Measurements from ENCODE around the gene CR1. TPM values are rescaled to one million over a fixed set of nuclear protein-coding genes. Genes with fewer than 3 reads are reported as not detected.

The CR1 gene
- total RNA-seq, 1 experiment from 2014 or later = 0.13 TPM

GRCh38 chr1:207605444-207606361 lies 109.7 kb downstream of the CR1 start (continued):
- TF ChIP-seq OVOL2 (CRISPR knock-in tag; IDR thresholded peaks at IDR 0.05; ENCODE audit: borderline replicate concordance) = no peak
- no peak for TF ChIP-seq USF1 (CRISPR knock-in tag; IDR thresholded peaks at IDR 0.05)
- no peak for TF ChIP-seq E2F1 (CRISPR knock-in tag; IDR thresholded peaks at IDR 0.05)
- no peak for TF ChIP-seq PREB (CRISPR knock-in tag; IDR thresholded peaks at IDR 0.05; ENCODE audit: borderline replicate concordance)

GRCh38 chr1:207606362-207606755 lies 110.4 kb downstream of the CR1 start:
- ATAC-seq = no peak
- Mint-ChIP-seq H3K4me1 (peaks cover 2% of the 10 kb centered on the region; the same call in 1 of the 2 replicates), H3K9me3 (no peaks in the 10 kb centered on the region), H3K36me3 (no peaks in the 10 kb centered on the region), H3K27ac (no peak overlapping the region), H3K27me3 (ENCODE audit: low read depth) (no peaks in the 10 kb centered on the region; the same call in 1 of the 2 replicates), H3K4me3 (no peak overlapping the region)
- CTCF ChIA-PET = interaction anchor here (0.8 kb wide), 1 partner anchor 14 kb away, joined by 4 read pairs; no protein-coding TSS in a partner anchor
- no peak for DNase-seq (ENCODE audit: low spot score)
- POLR2A ChIA-PET = no interaction called here
- TF ChIP-seq EMX1 (CRISPR knock-in tag; IDR thresholded peaks at IDR 0.05) = no peak
- TF ChIP-seq ARID4B (CRISPR knock-in tag; IDR thresholded peaks at IDR 0.05; ENCODE audit: borderline replicate concordance) = no peak
- no peak for TF ChIP-seq IRF1 (CRISPR knock-in tag; IDR thresholded peaks at IDR 0.05)
- TF ChIP-seq ZNF532 (CRISPR knock-in tag; IDR thresholded peaks at IDR 0.05; ENCODE audit: borderline replicate concordance) = no peak
- TF ChIP-seq FOXJ3 (CRISPR knock-in tag; IDR thresholded peaks at IDR 0.05; ENCODE audit: borderline replicate concordance) = no peak
- no peak for TF ChIP-seq ATF2 (CRISPR knock-in tag; IDR thresholded peaks at IDR 0.05; ENCODE audit: borderline replicate concordance, low read depth)
- no peak for TF ChIP-seq NFYB (CRISPR knock-in tag; conservative IDR thresholded peaks at IDR 0.05; ENCODE audit: low read depth)
- no peak for TF ChIP-seq KAT7 (CRISPR knock-in tag; IDR thresholded peaks at IDR 0.05; ENCODE audit: borderline replicate concordance)
- no peak for TF ChIP-seq ZNF138 (CRISPR knock-in tag; conservative IDR thresholded peaks at IDR 0.05)
- TF ChIP-seq ZBTB43 (CRISPR knock-in tag; IDR thresholded peaks at IDR 0.05) = no peak
- no peak for TF ChIP-seq ZNF396 (CRISPR knock-in tag; IDR thresholded peaks at IDR 0.05; ENCODE audit: borderline replicate concordance)
- no peak for TF ChIP-seq NR3C1 (CRISPR knock-in tag; conservative IDR thresholded peaks at IDR 0.05; ENCODE audit: low read depth)
- TF ChIP-seq PRRX2 (CRISPR knock-in tag; IDR thresholded peaks at IDR 0.05) = no peak
- TF ChIP-seq ESRRA (CRISPR knock-in tag; IDR thresholded peaks at IDR 0.05; ENCODE audit: borderline replicate concordance) = no peak
- TF ChIP-seq TEAD1 (CRISPR knock-in tag; IDR thresholded peaks at IDR 0.05) = no peak

All from WTC11 (cell line).